ENCODE data around the gene PINK1. TPM values are rescaled to one million over a fixed set of nuclear protein-coding genes. Genes with fewer than 3 reads are reported as not detected.

PINK1 gene
- total RNA-seq, 1 experiment from 2014 or later = 17.0 TPM

GRCh38 chr1:20643080-20643479 is 9.8 kb downstream of the PINK1 start:
- H3K27me3 Mint-ChIP-seq (ENCODE audit: low read depth) = no peaks in the 10 kb centered on the region; the same call in 1 of the 2 replicates
- Histone ChIP-seq H4K8ac (replicated peaks; ENCODE audit: insufficient read length, low read depth, low read length) (no peak overlapping the region), H3K56ac (ENCODE audit: insufficient read length, low read depth, low read length) (no peak overlapping the region), H2BK20ac (ENCODE audit: low read depth, low read length, poor library complexity, severe bottlenecking) (no peak overlapping the region), H3K4ac (ENCODE audit: low read depth, low read length) (no peak overlapping the region), H3K23ac (ENCODE audit: insufficient read length, low read depth, low read length) (no peak overlapping the region), H2AK5ac (ENCODE audit: insufficient read length, low read length) (no peak overlapping the region), H3K14ac (ENCODE audit: insufficient read depth, low read length) (no peak overlapping the region), H2BK120ac (ENCODE audit: low read depth, low read length, poor library complexity, severe bottlenecking) (no peak overlapping the region), H4K5ac (ENCODE audit: insufficient read length, low read depth, low read length) (no peak overlapping the region), H2AFZ (ENCODE audit: low read length) (no peak overlapping the region), H3K27me3 (ENCODE audit: insufficient read depth, low read length) (no peaks in the 10 kb centered on the region), H2BK15ac (ENCODE audit: low read depth, low read length) (no peak overlapping the region), H3K4me2 (ENCODE audit: insufficient read depth, insufficient read length, low read length) (no peak overlapping the region), H3K27ac (ENCODE audit: insufficient read length, low read depth, low read length) (no peak overlapping the region), H3K18ac (ENCODE audit: insufficient read length, low read depth, low read length) (no peak overlapping the region), H3K79me2 (ENCODE audit: insufficient read depth, low read length) (no peaks in the 10 kb centered on the region), H3K4me1 (ENCODE audit: insufficient read depth, low read length) (no peaks in the 10 kb centered on the region), H3K23me2 (ENCODE audit: insufficient read length, low read depth, low read length, poor library complexity, severe bottlenecking) (no peaks in the 10 kb centered on the region), H2BK5ac (ENCODE audit: insufficient read length, low read length) (no peak overlapping the region), H3K9ac (ENCODE audit: extremely low read depth, insufficient read length, low read length) (no peak overlapping the region), H4K91ac (ENCODE audit: insufficient read length, low read depth, low read length) (no peak overlapping the region), H2BK12ac (ENCODE audit: insufficient read length, low read depth, low read length) (no peak overlapping the region), H3K9me3 (ENCODE audit: control insufficient read depth, low read depth, low read length) (no peaks in the 10 kb centered on the region), H3T11ph (ENCODE audit: low read length) (no peak overlapping the region), H3K79me1 (ENCODE audit: insufficient read depth, low read depth, low read length, poor library complexity, severe bottlenecking) (no peaks in the 10 kb centered on the region), H4K20me1 (ENCODE audit: control insufficient read depth, insufficient read depth, insufficient read length) (no peaks in the 10 kb centered on the region)
- H3K27ac Mint-ChIP-seq = peak overlapping the region in 1 of 3 experiments; percentile 8; a peak in 2 of 7 replicates
- DNase-seq = no peak
- H3K36me3 Mint-ChIP-seq (ENCODE audit: insufficient read depth in 1 of 3, low read depth in 3 of 3) = peaks cover 0 to 11% (median 10%) of the 10 kb centered on the region in 3 experiments; a peak in 4 of 7 replicates
- TF ChIP-seq, protein P1, sequence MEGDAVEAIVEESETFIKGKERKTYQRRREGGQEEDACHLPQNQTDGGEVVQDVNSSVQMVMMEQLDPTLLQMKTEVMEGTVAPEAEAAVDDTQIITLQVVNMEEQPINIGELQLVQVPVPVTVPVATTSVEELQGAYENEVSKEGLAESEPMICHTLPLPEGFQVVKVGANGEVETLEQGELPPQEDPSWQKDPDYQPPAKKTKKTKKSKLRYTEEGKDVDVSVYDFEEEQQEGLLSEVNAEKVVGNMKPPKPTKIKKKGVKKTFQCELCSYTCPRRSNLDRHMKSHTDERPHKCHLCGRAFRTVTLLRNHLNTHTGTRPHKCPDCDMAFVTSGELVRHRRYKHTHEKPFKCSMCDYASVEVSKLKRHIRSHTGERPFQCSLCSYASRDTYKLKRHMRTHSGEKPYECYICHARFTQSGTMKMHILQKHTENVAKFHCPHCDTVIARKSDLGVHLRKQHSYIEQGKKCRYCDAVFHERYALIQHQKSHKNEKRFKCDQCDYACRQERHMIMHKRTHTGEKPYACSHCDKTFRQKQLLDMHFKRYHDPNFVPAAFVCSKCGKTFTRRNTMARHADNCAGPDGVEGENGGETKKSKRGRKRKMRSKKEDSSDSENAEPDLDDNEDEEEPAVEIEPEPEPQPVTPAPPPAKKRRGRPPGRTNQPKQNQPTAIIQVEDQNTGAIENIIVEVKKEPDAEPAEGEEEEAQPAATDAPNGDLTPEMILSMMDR (conservative IDR thresholded peaks at IDR 0.05) = no peak
- no peaks in the 10 kb centered on the region; a peak in 1 of 5 replicates for H3K9me3 Mint-ChIP-seq
- WGBS (ENCODE audit: extremely low coverage, insufficient read length, low lambda C conversion rate) = no CpG with 5 or more reads among the region's 6 CpGs
- H3K4me1 Mint-ChIP-seq = peaks cover 11 to 15% of the 10 kb centered on the region in 2 experiments
- no peak overlapping the region for H3K4me3 Mint-ChIP-seq
